ENCODE data around the gene CHD6. TPM values are rescaled to one million over a fixed set of nuclear protein-coding genes. Genes with fewer than 3 reads are reported as not detected.
A peak's percentile ranks its signal among the peaks of the same experiment; 100 is the strongest.

Gene CHD6
- total and polyA plus RNA-seq, 2 of the 13 experiments (the other 11 are each of a cell fraction or from before 2014, with no cell fraction given), result 14.4 to 52.0 TPM

- TF ChIP-seq ZBTB4 (CRISPR knock-in tag; IDR thresholded peaks at IDR 0.05; ENCODE audit: borderline replicate concordance) (peak; percentile 38; the same call in 1 of the 2 replicates), ZFP36 (IDR thresholded peaks at IDR 0.05; ENCODE audit: borderline replicate concordance, low read depth, low read length, partially characterized antibody) (no peak), ZNF367 (CRISPR knock-in tag; IDR thresholded peaks at IDR 0.05; ENCODE audit: borderline replicate concordance) (no peak), MAFG (CRISPR knock-in tag; IDR thresholded peaks at IDR 0.05) (no peak), JUND (CRISPR knock-in tag; IDR thresholded peaks at IDR 0.05) (no peak), TOPORS (CRISPR knock-in tag; IDR thresholded peaks at IDR 0.05) (0 out of 2 replicates have a peak, but pooled peaks have one; percentile 39), HHEX (CRISPR knock-in tag; IDR thresholded peaks at IDR 0.05) (no peak), ZNF34 (CRISPR knock-in tag; IDR thresholded peaks at IDR 0.05; ENCODE audit: borderline replicate concordance) (0 out of 2 replicates have a peak, but pooled peaks have one; percentile 73), ZFP82 (CRISPR knock-in tag; IDR thresholded peaks at IDR 0.05; ENCODE audit: borderline replicate concordance) (no peak), MEIS2 (CRISPR knock-in tag; IDR thresholded peaks at IDR 0.05) (0 out of 2 replicates have a peak, but pooled peaks have one; percentile 27), SP4 (CRISPR knock-in tag; IDR thresholded peaks at IDR 0.05) (no peak), RBM22 (optimal IDR thresholded peaks at IDR 0.05; ENCODE audit: low read length) (no peak), HNF4G (IDR thresholded peaks at IDR 0.05; ENCODE audit: borderline replicate concordance, low read depth, low read length) (no peak; the same call in 1 of the 2 replicates), HNF4G (CRISPR knock-in tag; IDR thresholded peaks at IDR 0.05; ENCODE audit: borderline replicate concordance, low read depth) (0 out of 2 replicates have a peak, but pooled peaks have one; percentile 39), RNF2 (conservative IDR thresholded peaks at IDR 0.05; ENCODE audit: low read depth) (no peak), SMYD3 (CRISPR knock-in tag; IDR thresholded peaks at IDR 0.05) (peak; percentile 51; the same call in 1 of the 2 replicates)
- TF ChIP-seq, protein P1, sequence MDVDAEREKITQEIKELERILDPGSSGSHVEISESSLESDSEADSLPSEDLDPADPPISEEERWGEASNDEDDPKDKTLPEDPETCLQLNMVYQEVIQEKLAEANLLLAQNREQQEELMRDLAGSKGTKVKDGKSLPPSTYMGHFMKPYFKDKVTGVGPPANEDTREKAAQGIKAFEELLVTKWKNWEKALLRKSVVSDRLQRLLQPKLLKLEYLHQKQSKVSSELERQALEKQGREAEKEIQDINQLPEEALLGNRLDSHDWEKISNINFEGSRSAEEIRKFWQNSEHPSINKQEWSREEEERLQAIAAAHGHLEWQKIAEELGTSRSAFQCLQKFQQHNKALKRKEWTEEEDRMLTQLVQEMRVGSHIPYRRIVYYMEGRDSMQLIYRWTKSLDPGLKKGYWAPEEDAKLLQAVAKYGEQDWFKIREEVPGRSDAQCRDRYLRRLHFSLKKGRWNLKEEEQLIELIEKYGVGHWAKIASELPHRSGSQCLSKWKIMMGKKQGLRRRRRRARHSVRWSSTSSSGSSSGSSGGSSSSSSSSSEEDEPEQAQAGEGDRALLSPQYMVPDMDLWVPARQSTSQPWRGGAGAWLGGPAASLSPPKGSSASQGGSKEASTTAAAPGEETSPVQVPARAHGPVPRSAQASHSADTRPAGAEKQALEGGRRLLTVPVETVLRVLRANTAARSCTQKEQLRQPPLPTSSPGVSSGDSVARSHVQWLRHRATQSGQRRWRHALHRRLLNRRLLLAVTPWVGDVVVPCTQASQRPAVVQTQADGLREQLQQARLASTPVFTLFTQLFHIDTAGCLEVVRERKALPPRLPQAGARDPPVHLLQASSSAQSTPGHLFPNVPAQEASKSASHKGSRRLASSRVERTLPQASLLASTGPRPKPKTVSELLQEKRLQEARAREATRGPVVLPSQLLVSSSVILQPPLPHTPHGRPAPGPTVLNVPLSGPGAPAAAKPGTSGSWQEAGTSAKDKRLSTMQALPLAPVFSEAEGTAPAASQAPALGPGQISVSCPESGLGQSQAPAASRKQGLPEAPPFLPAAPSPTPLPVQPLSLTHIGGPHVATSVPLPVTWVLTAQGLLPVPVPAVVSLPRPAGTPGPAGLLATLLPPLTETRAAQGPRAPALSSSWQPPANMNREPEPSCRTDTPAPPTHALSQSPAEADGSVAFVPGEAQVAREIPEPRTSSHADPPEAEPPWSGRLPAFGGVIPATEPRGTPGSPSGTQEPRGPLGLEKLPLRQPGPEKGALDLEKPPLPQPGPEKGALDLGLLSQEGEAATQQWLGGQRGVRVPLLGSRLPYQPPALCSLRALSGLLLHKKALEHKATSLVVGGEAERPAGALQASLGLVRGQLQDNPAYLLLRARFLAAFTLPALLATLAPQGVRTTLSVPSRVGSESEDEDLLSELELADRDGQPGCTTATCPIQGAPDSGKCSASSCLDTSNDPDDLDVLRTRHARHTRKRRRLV (CRISPR knock-in tag; IDR thresholded peaks at IDR 0.05), result no peak
- TF ChIP-seq, protein P2, sequence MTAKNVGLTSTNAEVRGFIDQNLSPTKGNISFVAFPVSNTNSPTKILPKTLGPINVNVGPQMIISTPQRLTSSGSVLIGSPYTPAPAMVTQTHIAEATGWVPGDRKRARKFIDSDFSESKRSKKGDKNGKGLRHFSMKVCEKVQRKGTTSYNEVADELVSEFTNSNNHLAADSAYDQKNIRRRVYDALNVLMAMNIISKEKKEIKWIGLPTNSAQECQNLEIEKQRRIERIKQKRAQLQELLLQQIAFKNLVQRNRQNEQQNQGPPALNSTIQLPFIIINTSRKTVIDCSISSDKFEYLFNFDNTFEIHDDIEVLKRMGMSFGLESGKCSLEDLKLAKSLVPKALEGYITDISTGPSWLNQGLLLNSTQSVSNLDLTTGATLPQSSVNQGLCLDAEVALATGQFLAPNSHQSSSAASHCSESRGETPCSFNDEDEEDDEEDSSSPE (CRISPR knock-in tag; IDR thresholded peaks at IDR 0.05), result no peak; the same call in 1 of the 2 replicates
Observed at GRCh38 chr20:41538810-41539596, 79.2 kb downstream of the CHD6 start (continued).

Measured in HepG2 (cell line).